GM12878 (cell line): Measurements from ENCODE around the gene CYB5A. TPM values are rescaled to one million over a fixed set of nuclear protein-coding genes. Genes with fewer than 3 reads are reported as not detected.
A peak's percentile ranks its signal among the peaks of the same experiment; 100 is the strongest.

Source experiments
- ATAC-seq: fragments of 200-7000 bp; cut with Tn5 transposase; 3 replicates; pipeline ENCODE4 v1.9.1; 2020; ENCODE audit warnings: mild to moderate bottlenecking, moderate library complexity
- BruUV-seq: library from RNA; stranded (reverse); fragments of 400-500 nt; replicated peaks from 2 replicates; lab custom pipeline; 2021; lab: Mats Ljungman, UMichigan
- CTCF ChIA-PET: fragments of 300-600 bp; sonication (Branson Sonifier 250); formaldehyde crosslinking; extraction: SDS; loops from one replicate; lab custom pipeline; 2021; ENCODE audit warnings: inconsistent platforms; lab: Yijun Ruan, JAX
- POLR2A ChIA-PET: fragments of 350-600 bp; formaldehyde crosslinking; extraction: SDS; loops from one replicate; lab custom pipeline; 2021; ENCODE audit warnings: inconsistent platforms; lab: Charles Lee
- RAD21 ChIA-PET: fragments of 300-600 bp; sonication (Branson Sonifier 250); formaldehyde crosslinking; loops from one replicate; lab custom pipeline; 2023; ENCODE audit warnings: antibody characterized with exemption; ENCODE audit not compliant: unreplicated experiment; lab: Charles Lee
- SMC1A ChIA-PET: fragments of 300-600 bp; sonication (Branson Sonifier 250); formaldehyde crosslinking; loops from one replicate; lab custom pipeline; 2023; ENCODE audit not compliant: unreplicated experiment, uncharacterized antibody; lab: Charles Lee
- DNase-seq: peaks from one replicate; pipeline ENCODE4 v3.0.0-alpha.2; 2011; ENCODE audit warnings: low read depth, low spot score
- FAIRE-seq: peaks from 3 replicates; lab custom pipeline; 2011; peaks lifted over from hg19 to GRCh38; lab: Jason Lieb, UNC
- H2AFZ ChIP-seq: 2 replicates; pipeline ENCODE4 v1.6.0; 2011; ENCODE audit warnings: low read depth, low read length, control low read depth; ENCODE audit not compliant: control insufficient read depth
- H3K27ac ChIP-seq: 2 replicates; pipeline ENCODE4 v1.5.1; 2011; ENCODE audit warnings: control low read depth; ENCODE audit not compliant: control insufficient read depth, insufficient read depth
- H3K27me3 ChIP-seq, 2 experiments: replicated peaks in 1 of 2; 2 replicates each; pipeline versions ENCODE4 v1.6.0 to v1.6.1; 2011; ENCODE audit warnings: low read length in 1 of 2; ENCODE audit not compliant: control insufficient read depth in 2 of 2, insufficient read depth in 2 of 2
- H3K36me3 ChIP-seq, 2 experiments: 2 replicates each; pipeline ENCODE4 v1.5.1; 2011; ENCODE audit warnings: low read length in 1 of 2; ENCODE audit not compliant: control insufficient read depth in 2 of 2, insufficient read depth in 2 of 2
- H3K4me1 ChIP-seq: 2 replicates; pipeline ENCODE4 v1.6.1; 2011; ENCODE audit warnings: mild to moderate bottlenecking, low read length, moderate library complexity, mixed read lengths; ENCODE audit not compliant: control insufficient read depth, insufficient read depth
- H3K4me2 ChIP-seq: 2 replicates; pipeline ENCODE4 v1.6.0; 2011; ENCODE audit warnings: control low read depth; ENCODE audit not compliant: control insufficient read depth, insufficient read depth
- H3K4me3 ChIP-seq: fragments of 200-600 bp; sonication (generic); 2 replicates; pipeline ENCODE4 v1.5.1; 2016
- H3K79me2 ChIP-seq: 2 replicates; pipeline ENCODE4 v1.6.0; 2011; ENCODE audit warnings: low read length; ENCODE audit not compliant: control insufficient read depth, insufficient read depth
- H3K9ac ChIP-seq: 2 replicates; pipeline ENCODE4 v1.8.0; 2011; ENCODE audit warnings: low read length, control low read depth, mixed read lengths; ENCODE audit not compliant: control insufficient read depth, insufficient read depth
- H3K9me3 ChIP-seq: replicated peaks from 3 replicates; pipeline ENCODE4 v1.5.1; 2011; ENCODE audit warnings: mild to moderate bottlenecking, low read length; ENCODE audit not compliant: control insufficient read depth, insufficient read depth
- H4K20me1 ChIP-seq: 2 replicates; pipeline ENCODE4 v1.6.0; 2011; ENCODE audit not compliant: control insufficient read depth, insufficient read depth
- ATF2 ChIP-seq: IDR thresholded peaks from 2 replicates; pipeline ENCODE4 v1.6.1; 2012; ENCODE audit warnings: low read length, inconsistent platforms
- BHLHE40 ChIP-seq, 2 experiments: fragments of 450-650 bp in 1 of 2; IDR thresholded peaks; 2 replicates each; pipeline ENCODE4 v1.6.1; 2011 to 2017; ENCODE audit warnings: low read depth in 2 of 2, borderline replicate concordance in 1 of 2, improper control_type of control experiment in 1 of 2, low read length in 1 of 2, mild to moderate bottlenecking in 1 of 2
- CHD2 ChIP-seq: IDR thresholded peaks from 2 replicates; pipeline ENCODE4 v1.6.1; 2011; ENCODE audit warnings: low read depth, low read length, improper control_type of control experiment, borderline replicate concordance
- DPF2 ChIP-seq: fragments of 450-650 bp; IDR thresholded peaks from 2 replicates; pipeline ENCODE4 v1.6.1; 2017; ENCODE audit warnings: mild to moderate bottlenecking
- GATAD2B ChIP-seq: fragments of 450-650 bp; conservative IDR thresholded peaks from 2 replicates; pipeline ENCODE4 v1.6.1; 2017; ENCODE audit warnings: low read depth, mild to moderate bottlenecking, moderate library complexity
- HCFC1 ChIP-seq: fragments of 150-350 bp; IDR thresholded peaks from 2 replicates; pipeline ENCODE4 v1.6.1; 2014; ENCODE audit warnings: low read length
- IRF5 ChIP-seq: fragments of 450-650 bp; IDR thresholded peaks from 2 replicates; pipeline ENCODE4 v1.6.1; 2017; ENCODE audit warnings: borderline replicate concordance
- KLF5 ChIP-seq: fragments of 450-650 bp; IDR thresholded peaks from 2 replicates; pipeline ENCODE4 v1.6.1; 2014; ENCODE audit warnings: mild to moderate bottlenecking; ENCODE audit not compliant: partially characterized antibody
- MAX ChIP-seq: IDR thresholded peaks from 2 replicates; pipeline ENCODE4 v1.6.1; 2012; ENCODE audit warnings: low read depth, low read length, improper control_type of control experiment
- PAX8 ChIP-seq: fragments of 450-650 bp; IDR thresholded peaks from 2 replicates; pipeline ENCODE4 v1.6.1; 2017; ENCODE audit warnings: mild to moderate bottlenecking, moderate library complexity
- PML ChIP-seq: IDR thresholded peaks from 2 replicates; pipeline ENCODE4 v1.6.1; 2012; ENCODE audit warnings: low read length, inconsistent platforms
- RAD21 ChIP-seq: IDR thresholded peaks from 2 replicates; pipeline ENCODE4 v1.6.1; 2011; ENCODE audit warnings: mild to moderate bottlenecking, low read depth, low read length, moderate library complexity; ENCODE audit not compliant: insufficient read depth
- RB1 ChIP-seq: fragments of 450-650 bp; formaldehyde crosslinking; IDR thresholded peaks from 2 replicates; pipeline ENCODE4 v1.6.1; 2017; ENCODE audit warnings: mild to moderate bottlenecking, borderline replicate concordance
- RELA ChIP-seq: fragments of 450-650 bp; IDR thresholded peaks from 2 replicates; pipeline ENCODE4 v1.8.0; 2014; ENCODE audit warnings: borderline replicate concordance; ENCODE audit not compliant: partially characterized antibody
- SMAD1 ChIP-seq: fragments of 450-650 bp; IDR thresholded peaks from 2 replicates; pipeline ENCODE4 v1.6.1; 2018; ENCODE audit warnings: mild to moderate bottlenecking, low read depth; ENCODE audit not compliant: partially characterized antibody
- SMARCA5 ChIP-seq: fragments of 450-650 bp; IDR thresholded peaks from 2 replicates; pipeline ENCODE4 v1.6.1; 2017; ENCODE audit warnings: mild to moderate bottlenecking
- SMC3 ChIP-seq: IDR thresholded peaks from 2 replicates; pipeline ENCODE4 v1.6.1; 2011; ENCODE audit warnings: low read length, improper control_type of control experiment, borderline replicate concordance
- SREBF2 ChIP-seq: IDR thresholded peaks from 2 replicates; pipeline ENCODE4 v1.6.1; 2012; ENCODE audit warnings: mild to moderate bottlenecking, low read length
- YY1 ChIP-seq: IDR thresholded peaks from 2 replicates; pipeline ENCODE4 v1.6.1; 2011; ENCODE audit warnings: low read depth, mild to moderate bottlenecking, low read length
- ZBTB4 ChIP-seq: fragments of 450-650 bp; formaldehyde crosslinking; IDR thresholded peaks from 2 replicates; pipeline ENCODE4 v1.4.0; 2022; ENCODE audit warnings: mild to moderate bottlenecking, moderate library complexity
- WGBS: methylation state at CpG from one replicate; pipeline ENCODE4 v1.1.6; 2016; ENCODE audit warnings: low lambda C conversion rate; ENCODE audit not compliant: insufficient replicate concordance, insufficient coverage; ENCODE audit errors: missing lambda C conversion rate; 5-methylcytosine and 5-hydroxymethylcytosine counted together
- in situ Hi-C: fragments of 300-500 bp; cut with MboI; formaldehyde crosslinking; loops from 9 replicates; pipeline ENCODE4 v1.14.3; 2018; ENCODE audit warnings: mixed read lengths
- intact Hi-C: fragments of 100-400 bp; cut with micrococcal nuclease; formaldehyde crosslinking; loops from one replicate; pipeline ENCODE4 v1.14.2; 2022; ENCODE audit not compliant: unreplicated experiment
- polyA plus RNA-seq, 11 experiments: library from polyadenylated mRNA; depleted of rRNA in 4 of 11; unstranded in 6 of 11; stranded (reverse) in 5 of 11; fragments of >200 nt; fragmentation: Nextera tagmentation in 4 of 11; fragmentation: Illumina TruSeq in 1 of 11; extraction: Ambion mirVana in 4 of 11; extraction: Trizol in 1 of 11; gene quantifications; 1 replicate in 1 of 11; 2 replicates in 10 of 11; pipeline versions ENCODE4 v1.2.1 to v1.2.3, GENCODE V29; 2011 to 2016; ENCODE audit warnings: inconsistent platforms in 2 of 11, missing spikeins in 2 of 11, low read depth in 1 of 11
- total RNA-seq, 4 experiments: library from RNA; depleted of rRNA in 3 of 4; stranded (reverse); fragments of >200 nt in 3 of 4; fragmentation: Illumina TruSeq in 1 of 4; extraction: Trizol in 1 of 4; gene quantifications; 2 replicates each; pipeline versions ENCODE4 v1.2.1 to v1.2.3, GENCODE V29; 2013 to 2021

Gene CYB5A
- total and polyA plus RNA-seq, 10 of the 15 experiments (the other 5 are each of a cell fraction or from before 2014, with no cell fraction given): 60.2 to 129 (median 103) TPM

- RAD21 ChIA-PET: no interaction called here
- Histone ChIP-seq H4K20me1 (no peaks in the 10 kb centered on the region), H3K4me2 (no peak overlapping the region), H3K9me3 (peaks cover 3% of the 10 kb centered on the region; the same call in 2 of the 3 replicates), H3K79me2 (no peaks in the 10 kb centered on the region), H3K27me3 (no peaks in the 10 kb centered on the region), H3K9ac (no peak overlapping the region), H3K36me3 (no peaks in the 10 kb centered on the region), H3K27ac (no peak overlapping the region), H3K4me1 (peaks cover 5% of the 10 kb centered on the region), H2AFZ (no peak overlapping the region), H3K4me3 (no peak overlapping the region)
- BruUV-seq: no TSS peak
- DNase-seq (no peak), FAIRE-seq (no peak), ATAC-seq (peak; percentile 79)
- SMC1A ChIA-PET: no interaction called here
- CTCF ChIA-PET: no interaction called here
- in situ Hi-C loops (loop anchor here (5.0 kb wide), 1 partner anchor 134 kb away; no protein-coding TSS in a partner anchor), intact Hi-C loops (no loop called here)
- 9% methylated on average over 2 of the region's 2 CpGs for WGBS
- POLR2A ChIA-PET: no interaction called here
- TF ChIP-seq GATAD2B (no peak), PAX8 (no peak), RAD21 (0 out of 2 replicates have a peak, but pooled peaks have one; percentile 27), IRF5 (no peak), PML (no peak), RELA (no peak), SMAD1 (no peak), ATF2 (no peak), YY1 (0 out of 2 replicates have a peak, but pooled peaks have one; percentile 17), DPF2 (no peak), RB1 (no peak), SREBF2 (no peak), HCFC1 (no peak), SMARCA5 (no peak), KLF5 (no peak), MAX (no peak), CHD2 (no peak), ZBTB4 (no peak), SMC3 (peak; percentile 29; the same call in 1 of the 2 replicates), BHLHE40 (IDR thresholded peaks at IDR 0.05; ENCODE audit: borderline replicate concordance in 1 of 2, low read depth in 2 of 2, low read length in 1 of 2) (no peak)
Observed at GRCh38 chr18:74331404-74331803, 39.6 kb upstream of the CYB5A start.
